T-helper 9 cell (primary cell): ENCODE results near the gene PRR23E.

ENCODE experiments used
- DNase-seq: peaks from one replicate; pipeline ENCODE4 v3.0.0-alpha.2; 2020
- total RNA-seq, 2 donors: gene quantifications; one replicate each; lab custom pipeline; 2026; lab: John Stamatoyannopoulos, UW

PRR23E gene, protein sequence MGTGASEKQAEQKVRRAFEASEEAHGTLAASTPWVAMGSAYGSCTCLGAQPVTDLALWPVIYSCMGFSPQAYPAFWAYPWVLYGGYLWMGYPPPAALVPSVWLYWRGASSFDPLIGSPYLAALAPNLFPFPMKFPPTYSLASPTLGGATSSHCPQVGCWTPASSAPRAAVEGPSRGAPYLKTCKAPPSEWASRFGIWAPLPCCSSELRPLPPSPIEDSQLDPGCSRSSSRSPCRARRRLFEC
- total RNA-seq, result 0 reads per million in 2 donors

DNA sequence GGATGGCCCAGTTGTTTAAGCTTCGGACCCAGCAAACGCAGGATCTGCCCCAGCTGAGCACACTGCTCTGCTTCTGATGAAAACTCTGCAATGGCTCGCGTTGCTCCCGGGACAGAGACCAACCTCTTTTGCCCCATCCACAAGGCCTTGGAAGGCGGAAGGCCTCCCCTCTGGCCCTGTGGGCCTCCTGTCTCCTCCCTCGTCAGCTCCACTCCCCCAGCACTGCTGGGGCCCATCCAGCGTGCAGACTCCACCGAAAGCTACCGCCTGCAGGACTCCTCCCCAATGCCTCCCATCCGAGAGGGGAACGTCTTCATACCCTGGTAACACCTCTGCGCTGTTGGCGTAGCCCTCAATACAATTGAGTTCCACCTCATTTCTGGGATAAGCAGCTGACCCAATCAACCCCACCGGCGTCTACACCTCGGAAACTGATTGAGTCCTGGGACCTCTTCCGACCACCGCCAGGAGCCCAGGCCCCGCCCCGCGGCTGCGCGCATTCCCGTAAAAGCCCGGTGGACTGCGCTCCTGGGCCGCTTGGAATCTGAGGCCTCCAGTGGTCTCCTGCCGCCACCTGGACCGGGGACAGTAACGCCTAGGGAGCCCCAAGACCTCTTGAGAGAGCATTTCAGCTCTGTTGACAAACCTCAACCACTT, at the start of gene PRR23E:
PRR23E (plus strand) TSS at position 556 of the 657 bp plus-strand sequence. CDS start 3,555 bp downstream, outside the sequence.
- no peak for DNase-seq

DNA sequence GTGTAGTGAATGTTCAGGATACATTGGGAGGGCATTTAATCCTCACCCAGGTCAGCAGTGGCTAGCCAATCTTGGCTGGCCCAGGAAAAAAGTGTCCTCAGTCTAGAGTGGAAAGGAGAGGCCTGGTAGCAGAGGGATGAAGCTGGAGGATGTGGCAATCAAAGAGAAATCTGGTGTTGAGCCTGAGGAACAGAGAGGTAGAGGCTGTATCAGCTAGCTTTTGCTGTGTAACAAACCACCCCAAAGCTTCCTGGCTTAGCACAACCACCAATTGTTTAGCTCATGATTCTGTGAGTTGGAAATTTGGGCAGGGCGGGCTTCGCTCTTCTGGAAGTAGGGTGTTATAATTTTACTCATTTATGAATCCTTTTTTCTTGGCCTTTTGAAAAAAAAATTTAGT, 49.8 kb upstream of the PRR23E start:
- DNase-seq, result no peak

DNA sequence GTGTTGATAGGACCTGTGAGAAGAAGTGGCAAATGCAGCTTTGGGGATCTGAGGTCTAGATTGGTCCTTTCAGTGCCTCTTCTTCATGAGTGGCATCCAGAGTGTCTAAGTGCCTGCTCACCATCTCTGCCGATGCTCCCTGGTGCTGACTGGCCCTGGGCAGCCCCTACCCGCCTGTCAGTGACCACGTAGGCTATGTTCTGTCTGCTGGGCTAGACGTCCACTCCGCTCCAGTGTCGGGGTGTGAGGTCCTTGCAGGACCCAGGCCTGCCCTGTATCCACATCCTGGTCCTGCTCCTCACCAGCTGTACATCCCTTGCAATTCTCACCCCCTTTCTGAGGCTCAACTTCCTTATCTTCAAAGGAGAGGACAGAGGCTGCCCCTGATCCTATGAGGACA, 48.3 kb upstream of the PRR23E start:
- DNase-seq, result no peak

DNA sequence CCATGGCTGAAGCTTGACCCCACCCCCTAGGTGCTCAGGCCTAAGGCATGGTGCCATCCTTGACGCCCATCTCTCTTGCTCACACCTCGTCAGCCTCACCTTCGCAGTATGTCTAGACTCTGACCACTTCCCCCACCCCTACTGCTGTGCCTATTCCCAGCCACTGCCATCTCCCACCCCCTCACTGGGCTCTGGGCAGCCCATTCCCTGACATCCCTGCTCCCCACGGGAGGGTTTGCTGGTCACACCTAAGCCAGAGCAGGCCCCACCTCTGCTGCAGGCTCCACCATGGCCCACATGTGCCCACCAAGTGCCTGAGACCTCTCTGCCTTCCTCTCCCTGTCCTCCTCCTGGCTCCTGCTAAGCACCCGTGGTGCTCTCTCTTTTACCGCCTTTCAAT, 47.7 kb upstream of the PRR23E start:
- no peak for DNase-seq

DNA sequence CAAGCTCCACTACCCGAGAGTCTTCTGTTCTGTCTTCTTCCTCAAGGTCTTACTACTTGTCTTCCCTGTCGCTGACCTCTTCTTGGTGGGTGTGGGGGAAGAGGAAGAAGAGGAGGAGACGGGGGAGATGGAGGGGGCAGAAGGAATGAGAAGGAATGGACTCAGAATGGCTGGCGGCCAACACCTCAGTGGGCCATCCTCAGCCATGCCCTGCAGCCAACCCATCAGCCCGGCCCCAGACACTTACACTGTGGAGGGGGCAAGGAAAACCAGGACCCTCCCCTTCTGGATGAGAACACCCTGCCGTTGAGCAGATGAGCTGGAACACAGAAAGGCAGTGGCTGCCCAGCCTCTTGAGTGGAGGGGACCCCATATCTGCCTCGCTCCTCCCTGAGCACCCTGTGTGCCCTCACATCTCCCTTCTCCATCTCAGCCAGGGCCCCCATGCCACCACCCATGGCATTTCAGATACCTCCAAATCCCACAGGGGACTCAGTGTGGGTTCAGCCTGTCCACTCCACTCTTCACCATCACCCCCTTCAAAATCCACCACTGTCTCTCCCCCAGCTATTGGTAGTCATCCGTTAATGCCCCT, 45.5 kb upstream of the PRR23E start:
- DNase-seq, result no peak

DNA sequence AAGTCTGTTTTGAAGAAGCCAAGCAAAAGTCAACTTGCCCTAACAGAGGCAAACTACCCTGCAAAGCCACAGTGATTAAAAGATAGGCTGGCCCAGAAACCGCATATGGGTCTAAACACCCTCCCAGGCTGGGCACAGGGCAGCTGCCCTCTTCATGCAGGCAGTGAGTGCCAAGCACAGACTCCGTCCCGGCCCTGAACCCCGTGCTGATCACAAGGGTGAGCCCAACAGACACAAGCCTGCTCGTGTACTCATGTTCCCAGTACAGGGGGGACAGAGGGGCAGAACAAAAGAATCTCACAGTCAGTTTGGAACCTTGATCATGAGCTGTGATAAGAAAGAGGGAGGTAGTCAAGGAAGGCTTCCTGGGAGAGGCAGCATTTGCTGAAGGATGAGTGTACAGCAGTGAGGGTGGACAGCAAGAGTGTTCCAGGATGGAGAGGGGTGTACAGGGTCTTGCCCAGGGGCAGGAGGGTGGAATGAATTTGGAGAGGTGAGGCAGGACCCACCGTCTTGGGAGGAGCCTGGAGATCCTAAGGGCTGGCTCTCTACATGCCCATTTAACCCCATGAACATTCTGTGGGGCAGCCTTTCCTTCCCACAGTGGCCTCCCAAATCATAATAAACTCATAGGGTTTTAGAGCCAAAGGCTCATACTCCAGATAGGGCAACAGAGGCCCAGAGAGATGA, 43.2 kb upstream of the PRR23E start:
- DNase-seq, result no peak

DNA sequence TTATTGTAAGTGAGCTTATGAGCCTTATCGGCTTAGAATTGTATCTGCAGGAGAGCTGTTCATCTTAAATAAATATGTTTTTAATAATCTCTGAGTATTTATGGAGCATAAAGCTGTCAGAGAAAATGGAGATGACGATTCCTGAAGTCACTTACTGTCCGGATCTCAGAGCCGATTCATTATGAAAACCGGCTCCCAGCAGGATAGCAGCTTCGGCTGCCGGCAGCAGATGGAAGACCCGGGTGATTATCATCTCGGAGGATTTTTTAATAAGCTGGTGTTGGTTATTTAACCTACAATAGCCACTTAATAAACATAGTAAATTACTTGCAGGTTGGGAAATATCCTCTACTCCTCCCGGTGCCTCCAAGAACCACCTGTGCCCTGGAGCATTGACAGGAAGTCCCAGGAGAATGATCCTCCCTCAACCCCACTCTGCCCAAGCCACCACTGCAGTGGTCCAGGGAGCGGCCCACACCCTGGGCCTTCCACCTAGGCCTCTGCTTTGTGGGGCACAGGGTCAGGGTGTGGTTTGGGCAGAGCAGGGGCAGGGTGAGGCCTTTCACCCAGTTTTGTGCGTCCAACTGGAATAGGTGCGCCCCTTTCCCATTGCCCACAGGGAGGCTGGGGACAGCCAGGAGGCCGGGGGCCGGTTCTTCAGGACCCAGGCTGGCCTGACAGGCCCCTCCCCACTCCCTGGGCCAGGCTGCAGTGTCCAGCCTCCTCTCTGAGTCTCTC, 42.2 kb upstream of the PRR23E start:
- no peak for DNase-seq

DNA sequence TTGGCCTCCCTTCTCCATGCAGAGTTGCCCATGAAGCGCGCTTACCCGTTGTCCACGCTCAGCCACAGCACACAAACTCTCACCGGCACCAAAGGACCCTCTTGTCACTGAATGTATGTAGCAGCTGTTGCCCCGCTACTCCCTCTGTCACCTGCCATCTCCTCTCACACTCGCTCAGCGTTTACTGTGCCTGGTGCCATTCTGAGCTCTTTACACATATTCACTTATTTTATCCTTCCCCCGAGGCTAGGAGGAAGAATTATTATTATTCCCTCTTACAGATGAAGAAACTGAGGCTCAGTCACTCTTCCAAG, 41.7 kb upstream of the PRR23E start:
- DNase-seq, result no peak

DNA sequence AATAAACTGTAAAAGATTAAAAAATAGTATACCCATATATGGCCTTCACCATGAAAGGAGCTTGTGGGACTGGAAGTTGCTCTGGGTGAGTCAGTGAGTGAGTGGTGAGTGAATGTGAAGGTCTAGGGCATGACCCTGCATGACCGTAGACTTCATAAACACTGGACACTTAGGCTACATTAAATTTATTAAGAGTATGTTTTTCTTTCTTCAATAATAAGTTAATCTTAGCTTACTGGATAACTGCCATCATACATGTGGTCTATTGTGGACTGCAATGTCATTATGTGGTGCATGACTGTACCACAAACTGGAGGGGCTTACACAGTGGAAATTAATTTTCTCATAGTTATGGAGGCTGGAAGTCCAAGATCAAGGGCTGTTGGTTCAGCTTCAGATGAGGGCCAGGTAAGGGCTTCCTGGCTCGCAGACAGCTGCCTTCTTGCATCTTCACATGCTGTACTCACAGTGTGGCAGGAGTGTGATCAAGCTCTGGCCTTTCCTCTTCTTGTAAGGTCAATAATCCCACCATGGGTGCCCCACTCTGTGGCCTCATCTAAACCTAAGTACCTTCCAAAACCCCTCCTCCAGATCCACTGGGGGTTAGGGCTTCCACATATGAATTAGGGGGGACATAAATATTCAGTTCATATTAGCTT, 40.8 kb upstream of the PRR23E start:
- DNase-seq, result no peak

DNA sequence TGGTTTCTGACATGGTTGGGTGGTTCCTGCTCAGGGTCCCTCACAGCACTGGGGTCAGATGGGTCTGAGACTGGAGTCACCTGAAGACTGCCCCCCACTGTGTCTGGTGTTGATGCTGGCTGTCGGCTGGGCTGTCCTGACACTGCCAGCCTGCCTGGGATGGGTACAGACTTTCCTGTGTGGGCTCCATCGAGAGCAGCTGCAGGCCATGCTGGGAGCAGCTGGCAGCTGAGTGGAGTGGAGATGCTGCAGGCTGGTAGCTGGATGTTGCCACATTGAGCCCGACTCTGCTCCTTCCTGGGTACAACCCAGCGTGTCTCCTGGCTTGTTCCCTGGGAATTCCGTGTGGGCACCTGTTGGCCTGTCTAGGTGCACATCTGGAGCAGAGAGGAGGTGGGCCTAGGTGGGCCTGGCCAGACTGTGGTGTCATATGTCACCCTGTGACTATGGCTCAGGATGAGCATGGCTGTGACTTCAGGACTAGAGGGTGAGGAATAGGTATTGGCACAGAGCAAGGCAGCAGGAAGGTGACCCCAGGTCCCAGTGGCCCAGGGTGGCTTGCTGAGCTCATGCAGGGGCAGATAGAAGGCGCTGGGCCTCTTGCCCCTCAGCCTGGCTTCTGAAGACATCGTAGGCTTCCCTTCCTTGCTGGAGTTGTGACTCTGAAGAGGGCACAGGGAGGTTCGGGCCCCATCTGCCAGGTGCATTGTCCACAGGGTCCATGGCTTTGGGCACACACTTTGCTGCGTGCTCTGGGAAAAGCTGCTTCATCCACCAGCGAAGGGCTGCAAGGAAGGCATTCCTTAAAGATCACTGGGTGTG, 40.0 kb upstream of the PRR23E start:
- DNase-seq, result no peak

DNA sequence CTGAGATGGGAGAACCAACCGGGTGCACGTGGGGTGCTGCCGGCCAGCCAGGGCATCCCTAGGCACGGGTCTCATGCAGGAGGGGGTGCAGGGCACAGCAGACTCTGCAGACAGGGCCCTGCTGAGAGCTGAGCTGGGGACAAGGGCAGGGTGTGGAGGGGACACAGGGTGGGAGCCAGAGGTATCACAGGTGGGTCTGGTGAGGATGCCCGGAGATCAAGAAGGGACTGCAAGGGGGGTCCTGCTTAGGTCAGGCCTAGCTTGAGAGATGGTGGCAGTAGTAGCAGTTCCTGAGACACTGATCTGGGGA, 39.5 kb upstream of the PRR23E start:
- DNase-seq, result no peak

DNA sequence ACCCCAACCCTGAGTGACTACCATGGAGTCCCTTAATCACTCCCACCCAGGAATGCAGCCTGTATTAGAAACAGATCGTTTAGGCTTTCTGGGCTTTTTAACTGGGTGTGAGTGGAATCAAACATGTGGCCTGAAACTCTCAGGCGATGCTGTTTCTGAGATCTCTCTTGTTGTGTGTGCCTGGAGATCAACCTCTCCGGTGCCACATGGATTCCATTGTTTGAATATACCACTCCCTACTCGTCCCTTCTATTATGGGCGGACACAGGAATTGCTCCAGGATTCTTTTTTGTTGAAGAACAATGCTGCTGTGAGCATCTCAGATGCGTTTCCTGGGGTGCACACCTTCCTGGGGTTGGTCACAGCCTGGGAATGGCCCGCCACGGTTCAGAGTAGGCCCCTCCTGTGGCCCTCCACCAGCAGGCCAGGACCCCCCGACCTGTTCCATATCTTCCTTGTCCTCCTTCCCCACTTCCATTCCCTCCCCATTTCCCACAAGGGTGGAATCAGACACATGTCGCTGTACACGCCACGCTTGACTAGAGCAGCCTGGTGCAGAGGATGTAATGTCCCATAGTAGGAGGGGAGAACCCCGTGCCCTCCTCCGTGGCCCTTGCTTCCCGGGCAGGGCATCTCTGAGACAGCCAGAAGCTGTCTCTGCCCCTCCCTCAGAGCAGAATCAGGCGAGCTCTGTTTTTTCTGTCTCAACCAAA, 36.4 kb upstream of the PRR23E start:
- no peak for DNase-seq

DNA sequence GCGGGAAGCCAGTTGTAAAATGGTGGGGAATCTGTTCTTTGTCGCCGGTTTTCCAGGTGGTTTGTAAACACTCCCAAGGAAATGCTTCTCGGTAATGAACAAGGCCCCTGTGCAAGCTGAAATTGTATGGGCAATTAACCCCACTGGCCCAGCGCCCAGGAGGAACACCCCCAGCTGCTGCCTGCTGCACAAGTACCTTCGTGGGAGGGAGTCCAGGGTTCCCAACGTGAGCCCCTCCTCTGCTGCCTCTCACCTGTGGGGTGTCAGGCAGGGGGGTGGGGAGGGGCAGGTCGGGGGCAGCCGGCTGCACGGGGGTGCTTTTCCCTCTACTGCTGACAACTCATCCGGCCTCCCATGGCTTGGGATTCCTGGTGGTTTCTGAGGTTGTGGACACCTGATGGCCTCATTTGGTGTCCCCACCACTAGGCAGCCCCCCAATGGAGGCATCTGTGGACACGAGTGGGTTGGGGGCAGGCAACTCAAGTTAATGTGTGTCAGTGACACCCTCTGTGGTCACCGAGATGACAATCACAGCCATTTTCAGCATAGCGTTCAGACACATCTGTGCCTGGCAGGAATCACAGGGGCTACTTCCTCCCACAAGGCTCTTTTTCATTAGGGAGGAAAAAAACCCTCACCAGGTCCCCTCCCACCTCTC, 35.6 kb upstream of the PRR23E start:
- DNase-seq, result no peak

DNA sequence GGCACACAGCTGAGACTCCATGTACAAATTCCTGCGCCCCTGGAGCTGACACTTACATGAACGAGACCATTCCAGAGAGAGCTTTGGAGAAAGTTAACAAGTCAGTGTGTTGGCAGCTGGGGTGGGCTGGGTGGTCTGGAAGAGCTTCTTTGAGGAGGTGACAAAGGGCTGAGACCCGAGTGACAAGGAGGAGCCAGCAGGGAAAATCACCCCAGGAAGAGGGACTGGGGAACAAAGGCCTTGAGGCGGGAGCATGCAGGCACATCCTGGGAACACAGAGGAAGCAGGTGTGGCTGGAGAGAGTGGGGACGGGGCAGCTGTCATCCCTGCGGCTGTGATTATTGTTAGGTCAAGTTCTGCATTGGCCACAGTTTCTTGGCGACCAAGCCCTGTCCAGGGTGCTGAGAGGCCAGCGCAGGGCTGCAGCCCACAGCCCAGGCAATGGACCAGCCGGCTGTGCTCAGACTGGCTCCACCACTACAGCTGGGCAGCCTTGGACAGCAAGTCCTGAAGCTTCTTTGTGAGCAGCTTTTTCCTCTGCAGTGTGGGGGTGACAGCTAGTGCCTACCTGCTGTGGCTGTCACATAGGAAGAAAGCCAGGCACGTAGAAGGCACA, 34.2 kb upstream of the PRR23E start:
- DNase-seq, result no peak

DNA sequence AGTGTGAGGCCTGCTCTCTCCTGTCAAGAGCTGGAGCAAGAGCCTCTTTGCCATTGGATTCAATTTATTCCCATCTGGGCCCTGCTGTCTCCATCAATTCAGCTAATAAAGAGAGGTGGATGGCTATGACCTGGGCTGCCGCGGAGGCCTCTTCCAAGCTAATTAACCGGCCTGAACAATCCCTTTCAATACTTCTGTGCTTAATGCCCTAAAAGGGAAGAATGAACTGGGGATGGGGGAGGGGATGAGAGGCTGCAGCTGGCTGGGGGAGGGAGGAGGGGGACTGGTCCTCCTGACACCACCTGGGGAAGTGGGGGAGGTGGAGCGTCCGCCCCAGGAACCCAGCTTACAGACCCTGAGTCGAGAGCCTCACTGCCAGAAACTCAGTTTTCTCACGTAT, 33.4 kb upstream of the PRR23E start:
- DNase-seq, result no peak

DNA sequence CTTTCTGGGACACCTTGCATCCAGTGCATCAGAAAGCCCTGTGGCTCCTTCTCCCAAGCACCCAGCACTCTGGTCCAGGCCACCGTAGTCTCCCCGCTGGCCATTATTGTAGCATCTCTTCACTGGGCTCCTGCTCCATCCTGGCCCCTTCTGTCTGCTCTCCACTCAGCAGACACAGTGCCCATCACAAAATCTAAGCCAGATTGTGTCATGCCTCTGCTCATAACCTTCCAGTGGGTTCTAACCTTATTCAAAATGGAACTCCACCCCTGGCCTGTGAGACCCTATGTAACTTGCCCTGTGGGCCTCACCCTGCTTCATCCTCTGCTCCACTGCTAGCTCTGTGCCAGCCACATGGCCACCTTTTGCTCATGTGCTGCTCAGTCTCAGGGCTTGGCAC, 31.7 kb upstream of the PRR23E start:
- no peak for DNase-seq

DNA sequence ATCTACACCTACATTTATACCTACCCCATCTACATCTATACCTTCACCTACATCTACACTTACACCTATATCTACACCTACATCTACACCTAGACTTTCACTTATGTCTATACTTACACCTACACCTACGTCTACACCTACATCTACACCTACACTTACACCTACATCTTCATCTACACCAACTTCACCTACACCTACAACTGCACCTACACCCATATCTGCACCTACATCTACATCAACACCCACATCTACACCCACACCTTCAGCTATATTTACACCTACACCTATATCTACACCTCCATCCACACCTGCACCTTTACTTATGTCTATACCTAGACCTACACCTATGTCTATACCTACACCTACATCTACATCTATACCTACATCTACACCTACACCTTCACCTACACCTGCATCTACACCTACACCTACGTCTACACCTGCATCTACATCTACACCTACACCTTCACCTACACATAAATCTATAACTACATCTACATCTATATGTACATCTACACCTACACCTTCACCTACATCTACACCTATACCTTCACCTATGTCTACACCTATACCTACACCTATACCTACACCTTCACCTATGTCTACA, 30.9 kb upstream of the PRR23E start:
- DNase-seq, result no peak

DNA sequence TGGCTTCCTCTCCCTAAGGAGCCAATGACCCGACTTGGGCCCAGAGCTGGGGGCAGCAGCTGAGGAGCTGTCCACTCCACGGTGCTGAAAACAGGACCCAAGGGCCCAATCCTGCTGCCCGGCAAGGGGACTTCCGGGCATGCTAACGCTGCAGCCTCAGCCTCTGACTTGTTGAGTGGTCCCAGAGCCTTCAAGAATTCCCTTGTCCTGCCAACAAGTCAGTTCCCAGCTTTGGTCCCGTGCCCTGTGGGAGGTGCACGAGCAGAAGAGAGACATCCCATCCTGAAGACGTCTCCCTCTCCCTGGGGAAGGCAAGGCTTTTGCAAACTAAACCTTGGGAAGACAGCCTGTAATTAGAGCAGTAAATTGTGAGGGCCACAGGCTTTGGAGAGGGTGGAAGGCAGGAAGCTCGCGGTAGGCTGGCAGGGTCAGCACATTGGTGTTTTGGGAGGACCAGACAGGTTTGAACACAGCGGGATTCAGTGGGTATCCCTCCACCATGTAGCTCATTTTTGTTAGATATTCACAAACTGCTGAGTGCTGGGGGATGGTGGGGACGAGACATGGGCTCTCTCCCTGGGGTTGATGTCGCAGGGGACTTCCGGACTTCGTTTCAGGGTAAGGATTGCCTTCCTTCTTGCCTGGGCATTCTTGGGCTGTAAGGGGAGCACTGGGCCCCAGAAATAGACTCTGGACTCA, 29.8 kb upstream of the PRR23E start:
- no peak for DNase-seq

DNA sequence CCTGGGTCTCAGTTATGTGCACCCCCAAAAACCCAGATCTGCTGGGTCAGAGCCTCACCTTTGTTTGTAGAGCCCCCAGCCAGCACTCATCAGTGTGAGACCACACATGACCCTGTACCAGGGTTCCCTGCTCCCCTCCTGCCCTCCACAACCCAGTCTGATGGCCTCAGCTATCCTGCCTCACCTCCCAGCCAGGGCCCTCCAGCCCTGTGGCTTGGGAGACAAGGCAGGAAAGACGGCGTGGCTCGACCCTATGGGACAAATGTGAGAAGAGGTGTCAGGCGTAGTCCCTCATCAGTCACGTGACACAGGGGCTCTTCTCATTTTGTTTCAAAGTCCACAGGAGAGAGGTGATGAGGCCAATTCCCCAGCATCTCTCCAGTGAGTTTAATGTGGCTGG, 28.3 kb upstream of the PRR23E start:
- DNase-seq, result no peak
